ENCODE results near the gene PSORS1C2.

- TF ChIP-seq CTCF (IDR thresholded peaks at IDR 0.05) (no peak), POLR2A (IDR thresholded peaks at IDR 0.05) (no peak)
Observed at GRCh38 chr6:31098449-31098938, 40.4 kb downstream of the PSORS1C2 start.
